GM12891 (cell line): ENCODE data around the gene MYL3.
A peak's percentile ranks its signal among the peaks of the same experiment; 100 is the strongest.

Source experiments
- DNase-seq: peaks from one replicate; pipeline ENCODE4 v3.0.0; 2011; ENCODE audit warnings: low spot score; ENCODE audit not compliant: insufficient read length
- FAIRE-seq: peaks from 2 replicates; lab custom pipeline; 2011; peaks lifted over from hg19 to GRCh38; lab: Jason Lieb, UNC
- PAX5 ChIP-seq: IDR thresholded peaks from 2 replicates; pipeline ENCODE4 v1.6.1; 2011; ENCODE audit warnings: low read length, moderate library complexity, mild to moderate bottlenecking; ENCODE audit not compliant: insufficient read depth, severe bottlenecking
- POLR2A ChIP-seq: IDR thresholded peaks from 2 replicates; pipeline ENCODE4 v1.6.1; 2011; ENCODE audit warnings: low read depth, low read length, control low read depth
- POLR2AphosphoS5 ChIP-seq: IDR thresholded peaks from 2 replicates; pipeline ENCODE4 v1.6.1; 2011; ENCODE audit warnings: low read depth, low read length, control low read depth
- POU2F2 ChIP-seq: IDR thresholded peaks from 2 replicates; pipeline ENCODE4 v1.6.1; 2011; ENCODE audit warnings: low read depth, mild to moderate bottlenecking, control low read depth, low read length, moderate library complexity
- SPI1 ChIP-seq: IDR thresholded peaks from 2 replicates; pipeline ENCODE4 v1.6.1; 2011; ENCODE audit warnings: low read depth, low read length, control low read depth
- TAF1 ChIP-seq: IDR thresholded peaks from 2 replicates; pipeline ENCODE4 v1.6.1; 2011; ENCODE audit warnings: low read depth, low read length, control low read depth

MYL3 gene

GRCh38 chr3:46849686-46850467, 13.4 kb downstream of the MYL3 start:
- DNase-seq (no peak), FAIRE-seq (no peak)

GRCh38 chr3:46849045-46849631, 14.1 kb downstream of the MYL3 start:
- FAIRE-seq (no peak), DNase-seq (no peak)
- TF ChIP-seq POU2F2 = no peak
- TF ChIP-seq PAX5 = no peak
- TF ChIP-seq TAF1 = no peak
- TF ChIP-seq SPI1 = no peak
- no peak for TF ChIP-seq POLR2AphosphoS5
- TF ChIP-seq POLR2A = no peak

More at GRCh38 chr3:46849686-46850467, 13.4 kb downstream of the MYL3 start:
- TF ChIP-seq POU2F2 (no peak), TAF1 (no peak), POLR2AphosphoS5 (no peak), PAX5 (no peak), SPI1 (no peak), POLR2A (no peak)

GRCh38 chr3:46848271-46849044, 14.8 kb downstream of the MYL3 start:
- DNase-seq (no peak), FAIRE-seq (peak; percentile 31)
- TF ChIP-seq POLR2A (no peak), TAF1 (no peak), SPI1 (no peak), PAX5 (no peak), POLR2AphosphoS5 (no peak), POU2F2 (no peak)

GRCh38 chr3:46847744-46848143, 15.5 kb downstream of the MYL3 start:
- FAIRE-seq = no peak
- DNase-seq = no peak
- no peak for TF ChIP-seq TAF1
- no peak for TF ChIP-seq PAX5
- TF ChIP-seq SPI1 = no peak
- no peak for TF ChIP-seq POLR2AphosphoS5
- TF ChIP-seq POU2F2 = no peak

GRCh38 chr3:46846624-46847542, 16.4 kb downstream of the MYL3 start:
- no peak for TF ChIP-seq POU2F2
- TF ChIP-seq TAF1 = no peak
- no peak for TF ChIP-seq POLR2AphosphoS5
- no peak for TF ChIP-seq PAX5
- no peak for TF ChIP-seq SPI1
- no peak for TF ChIP-seq POLR2A
- DNase-seq (no peak), FAIRE-seq (no peak)

GRCh38 chr3:46845860-46846623, 17.2 kb downstream of the MYL3 start:
- peak; percentile 92 for FAIRE-seq
- TF ChIP-seq POU2F2 = no peak
- no peak for TF ChIP-seq TAF1
- TF ChIP-seq PAX5 = no peak
- no peak for TF ChIP-seq SPI1
- TF ChIP-seq POLR2AphosphoS5 = no peak
- no peak for TF ChIP-seq POLR2A
- peak; percentile 84 for DNase-seq

- no peak for FAIRE-seq
- peak; percentile 58 for TF ChIP-seq SPI1
- TF ChIP-seq POLR2A = no peak
These were observed 17.8 kb downstream of the MYL3 start for GRCh38 chr3:46845397-46845859.

GRCh38 chr3:46844881-46845312, 18.3 kb downstream of the MYL3 start:
- DNase-seq (no peak), FAIRE-seq (peak; percentile 20)
- TF ChIP-seq SPI1 (no peak), PAX5 (no peak), POU2F2 (no peak)

More at GRCh38 chr3:46845397-46845859, 17.8 kb downstream of the MYL3 start:
- no peak for DNase-seq
